ENCODE measurements around the gene FAM149B1.
"Not testable (repeated sequence)": the region's sequence is repeated elsewhere in the genome, so short reads cannot be mapped to it uniquely, and the experiment has no call there.

Gene FAM149B1

DNA sequence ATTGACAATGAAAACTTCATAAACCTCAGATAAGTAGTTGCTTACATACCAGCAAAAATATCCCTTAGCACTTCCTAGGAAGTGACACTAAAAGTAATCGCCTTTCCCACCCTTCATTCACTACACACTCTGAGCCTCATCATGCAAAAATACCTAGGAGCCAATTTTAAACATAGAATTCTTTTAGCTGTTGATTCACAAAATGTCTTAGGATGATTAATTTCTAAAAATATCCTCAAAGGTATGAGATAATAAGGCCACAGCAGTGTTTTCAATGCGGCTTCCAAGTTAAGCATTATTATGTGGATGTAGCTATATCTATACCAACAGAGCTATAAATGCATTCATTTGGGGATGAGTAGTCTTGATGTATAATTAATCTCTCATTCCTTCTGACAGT is 66.0 kb downstream of the FAM149B1 start:
- no peaks in the 10 kb centered on the region for H3K4me1 Mint-ChIP-seq (ENCODE audit: low read depth)
- H3K9me3 Mint-ChIP-seq, result no peaks in the 10 kb centered on the region
- H3K4me3 Mint-ChIP-seq, result no peak overlapping the region
- no peak overlapping the region for H3K27ac Mint-ChIP-seq
- H3K36me3 Mint-ChIP-seq (ENCODE audit: low read depth), result peaks cover 15% of the 10 kb centered on the region
- no peaks in the 10 kb centered on the region for H3K27me3 Mint-ChIP-seq (ENCODE audit: low read depth)

DNA sequence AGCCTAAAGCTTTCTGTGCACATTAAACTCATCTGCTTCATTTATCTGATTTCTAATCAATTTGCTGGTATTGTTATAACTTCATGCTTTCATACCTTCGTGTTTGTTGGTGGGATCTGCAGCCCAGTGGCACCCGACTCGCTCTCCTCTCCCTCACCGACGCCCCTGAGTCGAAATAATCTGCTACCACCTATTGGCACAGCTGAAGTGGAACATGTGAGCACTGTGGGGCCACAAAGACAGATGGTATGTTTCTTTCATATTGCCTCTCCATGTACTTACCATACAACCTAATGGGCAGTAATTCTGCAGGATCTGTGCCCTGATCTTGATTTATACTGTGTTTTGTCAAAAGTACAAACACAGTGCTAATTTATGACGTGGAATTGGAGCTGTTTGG is 66.8 kb downstream of the FAM149B1 start:
- Mint-ChIP-seq H3K4me1 (ENCODE audit: low read depth) (no peaks in the 10 kb centered on the region), H3K36me3 (ENCODE audit: low read depth) (peaks cover 13% of the 10 kb centered on the region), H3K27me3 (ENCODE audit: low read depth) (no peaks in the 10 kb centered on the region), H3K27ac (no peak overlapping the region), H3K4me3 (no peak overlapping the region), H3K9me3 (no peaks in the 10 kb centered on the region)

DNA sequence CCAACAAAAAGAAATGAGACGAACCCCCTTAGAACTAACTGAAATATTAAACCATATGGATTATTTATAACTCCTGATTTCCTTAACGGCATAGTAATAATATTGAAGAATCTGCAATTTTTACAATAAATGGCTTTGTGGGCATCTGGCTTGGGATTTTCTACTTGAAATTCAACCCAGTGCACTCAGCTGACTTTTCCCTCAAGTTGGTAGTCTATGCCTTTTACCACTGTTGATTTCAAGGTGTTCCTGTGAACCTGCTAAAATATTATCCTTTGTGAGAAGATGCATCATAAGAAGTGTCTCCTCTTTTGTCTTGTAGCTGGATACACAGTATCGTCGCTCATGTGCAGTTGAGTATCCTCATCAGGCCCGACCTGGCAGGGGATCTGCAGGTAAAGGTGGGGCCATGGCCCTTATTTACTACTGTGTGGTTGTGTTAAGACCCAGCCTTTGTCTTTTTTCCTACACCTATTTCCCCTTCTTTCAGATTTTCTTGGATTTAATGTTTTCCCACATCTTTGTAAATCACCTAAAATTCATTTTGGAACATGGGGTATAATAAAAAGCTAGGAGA is 71.2 kb downstream of the FAM149B1 start:
- Mint-ChIP-seq H3K4me1 (ENCODE audit: low read depth) (peaks cover 13% of the 10 kb centered on the region), H3K36me3 (ENCODE audit: low read depth) (peaks cover 33% of the 10 kb centered on the region), H3K27me3 (ENCODE audit: low read depth) (no peaks in the 10 kb centered on the region), H3K4me3 (no peak overlapping the region), H3K27ac (no peak overlapping the region), H3K9me3 (no peaks in the 10 kb centered on the region)

DNA sequence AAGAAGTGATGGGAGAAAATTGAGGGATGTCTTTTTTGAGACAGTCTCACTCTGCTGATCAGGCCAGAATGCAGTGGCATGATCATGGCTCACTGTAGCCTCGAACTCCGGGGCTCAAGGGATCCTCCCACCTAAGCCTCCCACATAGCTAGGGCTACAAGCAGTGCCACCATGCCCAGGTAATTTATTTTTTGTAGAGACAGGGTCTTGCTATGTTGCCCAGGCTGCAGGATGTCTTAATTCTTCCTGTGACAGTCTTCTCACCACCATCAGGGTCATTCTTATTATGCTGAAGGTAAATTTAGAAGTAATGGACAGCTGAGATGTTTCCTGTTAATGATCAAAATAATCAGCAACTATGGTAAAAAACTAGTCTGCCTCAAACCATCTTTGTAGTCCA is 72.0 kb downstream of the FAM149B1 start:
- Mint-ChIP-seq H3K4me3 (no peak overlapping the region), H3K4me1 (ENCODE audit: low read depth) (peaks cover 21% of the 10 kb centered on the region), H3K27ac (no peak overlapping the region), H3K9me3 (no peaks in the 10 kb centered on the region), H3K27me3 (ENCODE audit: low read depth) (no peaks in the 10 kb centered on the region), H3K36me3 (ENCODE audit: low read depth) (peaks cover 36% of the 10 kb centered on the region)

DNA sequence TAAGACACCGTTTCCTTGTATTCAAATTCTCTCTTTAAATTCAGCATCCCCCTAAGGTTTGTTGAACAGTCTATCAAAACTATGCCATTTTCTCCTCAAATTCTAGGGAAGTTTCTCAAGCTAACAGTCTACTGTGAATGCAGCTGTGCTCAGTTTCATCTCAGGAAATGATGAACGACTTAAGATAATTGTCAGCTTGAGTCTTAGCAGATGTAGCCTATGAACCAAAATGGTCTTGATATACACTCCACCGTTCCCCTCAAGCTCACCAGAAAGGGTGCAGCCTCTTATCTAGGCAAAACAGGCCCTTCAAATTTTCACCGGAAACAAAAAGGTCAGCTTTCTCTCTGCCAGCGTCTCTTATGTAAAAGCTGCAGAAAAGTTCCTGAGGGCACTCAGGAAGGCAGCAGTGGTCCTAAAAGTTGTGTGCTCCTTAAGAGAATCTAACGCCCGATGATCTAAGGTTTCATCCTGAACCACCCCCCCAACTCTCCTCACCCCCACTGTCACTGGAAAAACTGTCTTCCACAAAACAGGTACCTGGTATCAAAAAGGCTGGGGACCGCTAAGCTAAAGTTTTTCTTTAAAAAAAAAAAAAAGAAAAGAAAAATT is 77.1 kb downstream of the FAM149B1 start:
- no peaks in the 10 kb centered on the region for H3K27me3 Mint-ChIP-seq (ENCODE audit: low read depth)
- H3K27ac Mint-ChIP-seq, result peak overlapping the region; percentile 59
- peaks cover 45% of the 10 kb centered on the region for H3K4me1 Mint-ChIP-seq (ENCODE audit: low read depth)
- no peaks in the 10 kb centered on the region for H3K9me3 Mint-ChIP-seq
- peaks cover 54% of the 10 kb centered on the region for H3K36me3 Mint-ChIP-seq (ENCODE audit: low read depth)
- peak overlapping the region; percentile 97 for H3K4me3 Mint-ChIP-seq

DNA sequence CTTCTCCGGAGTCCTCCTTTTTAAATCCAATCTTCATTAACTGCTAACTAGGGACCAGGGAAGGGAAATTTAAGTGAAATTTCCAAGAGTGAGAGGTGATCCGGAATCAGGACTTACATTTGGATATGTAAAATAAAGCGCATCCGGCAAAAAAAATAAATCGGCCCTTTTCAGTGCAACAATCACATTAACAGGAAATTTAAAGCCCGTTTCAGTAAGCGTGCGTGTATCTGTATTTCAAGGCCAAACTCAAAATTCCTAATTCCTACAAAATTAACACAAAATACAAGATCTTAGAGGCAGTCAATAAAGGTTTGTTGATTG is 78.4 kb downstream of the FAM149B1 start:
- Mint-ChIP-seq H3K4me1 (ENCODE audit: low read depth) (peaks cover 46% of the 10 kb centered on the region), H3K9me3 (no peaks in the 10 kb centered on the region), H3K27me3 (ENCODE audit: low read depth) (no peaks in the 10 kb centered on the region), H3K36me3 (ENCODE audit: low read depth) (peaks cover 58% of the 10 kb centered on the region), H3K4me3 (peak overlapping the region; percentile 97), H3K27ac (peak overlapping the region; percentile 96)

DNA sequence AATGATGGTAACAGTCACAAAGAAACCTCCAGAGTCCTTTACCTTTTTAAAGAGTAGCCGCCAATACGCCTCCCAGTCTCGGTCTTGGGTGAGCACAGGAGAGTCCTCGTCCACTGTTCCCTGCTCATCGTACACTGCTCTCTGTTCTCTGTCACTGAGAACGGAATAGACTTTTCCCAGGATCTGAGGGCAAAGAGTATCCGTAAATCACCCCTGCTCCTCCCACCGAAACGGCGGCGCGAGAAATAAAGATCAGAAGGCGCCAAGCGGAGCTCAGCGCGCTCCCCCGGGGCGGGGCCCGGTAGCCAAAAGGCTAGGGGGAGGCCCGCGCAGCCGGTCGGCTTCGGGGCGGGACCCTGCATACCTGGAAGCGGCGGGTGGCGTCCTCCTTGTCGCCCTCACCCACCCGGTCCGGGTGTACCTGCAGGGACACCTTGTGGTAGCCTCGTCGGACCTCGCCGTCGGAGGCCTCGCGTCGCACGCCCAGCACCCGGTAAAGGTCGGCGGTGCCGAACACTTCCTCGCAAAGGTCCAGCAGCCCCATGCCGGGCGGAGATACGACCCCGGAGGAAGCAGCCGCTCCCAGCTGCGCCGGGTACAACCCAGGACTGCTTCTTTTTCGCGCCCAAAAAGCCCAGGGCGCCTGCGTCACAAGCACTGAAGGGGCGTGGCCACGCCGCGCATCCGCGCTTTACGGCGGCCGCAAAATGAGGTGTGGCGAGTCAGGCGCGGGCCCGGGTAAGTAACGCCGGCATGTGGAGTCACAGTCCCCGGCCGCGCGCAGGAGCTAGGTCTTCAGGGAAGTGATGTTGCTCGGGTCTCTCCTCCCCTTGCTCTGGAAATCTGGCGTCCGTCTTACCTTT is 79.0 kb downstream of the FAM149B1 start, which contains the start of gene DNAJC9:
DNAJC9 (minus strand) TSS at position 610 of the 863 bp plus-strand sequence; CDS start at position 544, 66 bp downstream.
- peaks cover 50% of the 10 kb centered on the region for H3K4me1 Mint-ChIP-seq (ENCODE audit: low read depth)
- no peaks in the 10 kb centered on the region for H3K27me3 Mint-ChIP-seq (ENCODE audit: low read depth)
- peaks cover 56% of the 10 kb centered on the region for H3K36me3 Mint-ChIP-seq (ENCODE audit: low read depth)
- H3K9me3 Mint-ChIP-seq, result no peaks in the 10 kb centered on the region
- peak within 1 kb of the TSS; percentile 97 for H3K4me3 Mint-ChIP-seq
- H3K27ac Mint-ChIP-seq, result peak within 1 kb of the TSS; percentile 96

DNA sequence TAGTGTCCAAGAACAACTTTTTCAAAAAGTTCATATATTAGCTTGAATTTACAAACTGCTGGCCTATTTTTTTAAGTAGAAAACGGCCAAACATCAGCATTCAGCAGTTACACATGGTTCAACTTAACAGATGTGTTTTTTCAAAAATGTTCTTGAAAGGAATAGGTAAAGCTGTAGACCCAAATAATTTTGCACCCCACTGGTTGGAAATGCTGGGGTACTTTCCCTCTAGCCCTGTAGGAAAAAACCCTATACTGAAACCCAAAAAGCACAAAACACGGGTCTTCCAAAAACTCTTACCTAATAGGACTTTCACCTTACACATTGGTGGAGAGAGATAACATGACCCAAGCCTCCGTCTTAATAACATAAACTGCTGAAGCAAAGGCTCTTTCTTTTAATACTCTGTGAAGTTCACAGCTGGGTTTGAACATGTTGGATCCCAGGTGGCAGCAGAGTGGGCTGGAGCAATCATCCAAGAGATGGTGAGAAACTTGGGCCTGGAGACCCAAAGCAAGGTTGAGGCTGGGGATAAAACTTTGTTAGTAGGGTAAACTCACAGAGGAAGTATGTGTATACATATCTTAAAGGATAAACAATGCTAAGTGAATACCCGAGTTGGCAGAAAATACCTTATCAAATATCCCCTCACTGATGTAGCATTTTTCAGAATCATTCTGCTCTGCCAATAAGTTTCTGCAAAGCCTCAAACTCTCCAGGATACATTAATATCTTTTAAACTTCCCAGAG is 79.8 kb downstream of the FAM149B1 start:
- peaks cover 52% of the 10 kb centered on the region for H3K36me3 Mint-ChIP-seq (ENCODE audit: low read depth)
- H3K4me3 Mint-ChIP-seq, result peak overlapping the region; percentile 97
- H3K4me1 Mint-ChIP-seq (ENCODE audit: low read depth), result peaks cover 50% of the 10 kb centered on the region
- H3K9me3 Mint-ChIP-seq, result no peaks in the 10 kb centered on the region
- H3K27me3 Mint-ChIP-seq (ENCODE audit: low read depth), result no peaks in the 10 kb centered on the region
- H3K27ac Mint-ChIP-seq, result peak overlapping the region; percentile 96

DNA sequence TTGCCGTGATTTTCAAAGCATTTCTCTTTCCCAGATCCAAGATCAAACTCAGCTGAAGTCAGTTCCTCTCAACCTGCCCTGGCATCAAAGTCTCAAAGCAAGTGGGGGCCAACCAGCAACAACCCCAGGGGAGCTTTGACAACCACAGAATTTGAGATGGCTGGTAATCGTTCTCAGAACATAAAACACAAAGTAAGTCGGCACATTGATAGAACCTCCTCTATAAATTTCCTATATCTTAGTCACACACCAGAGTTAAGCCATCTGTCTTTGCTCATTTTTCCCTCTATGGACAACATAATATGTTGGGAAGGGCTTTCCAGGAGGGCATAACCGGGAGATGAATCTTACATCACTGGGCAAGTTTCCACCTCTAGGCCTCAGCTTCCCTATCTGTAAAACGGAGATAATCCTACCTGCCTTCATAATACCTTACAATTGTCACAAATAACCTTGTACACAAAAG is 80.4 kb downstream of the FAM149B1 start:
- H3K27me3 Mint-ChIP-seq (ENCODE audit: low read depth), result no peaks in the 10 kb centered on the region
- peak overlapping the region; percentile 97 for H3K4me3 Mint-ChIP-seq
- H3K27ac Mint-ChIP-seq, result peak overlapping the region; percentile 96
- H3K4me1 Mint-ChIP-seq (ENCODE audit: low read depth), result peaks cover 52% of the 10 kb centered on the region
- no peaks in the 10 kb centered on the region for H3K9me3 Mint-ChIP-seq
- peaks cover 48% of the 10 kb centered on the region for H3K36me3 Mint-ChIP-seq (ENCODE audit: low read depth)

DNA sequence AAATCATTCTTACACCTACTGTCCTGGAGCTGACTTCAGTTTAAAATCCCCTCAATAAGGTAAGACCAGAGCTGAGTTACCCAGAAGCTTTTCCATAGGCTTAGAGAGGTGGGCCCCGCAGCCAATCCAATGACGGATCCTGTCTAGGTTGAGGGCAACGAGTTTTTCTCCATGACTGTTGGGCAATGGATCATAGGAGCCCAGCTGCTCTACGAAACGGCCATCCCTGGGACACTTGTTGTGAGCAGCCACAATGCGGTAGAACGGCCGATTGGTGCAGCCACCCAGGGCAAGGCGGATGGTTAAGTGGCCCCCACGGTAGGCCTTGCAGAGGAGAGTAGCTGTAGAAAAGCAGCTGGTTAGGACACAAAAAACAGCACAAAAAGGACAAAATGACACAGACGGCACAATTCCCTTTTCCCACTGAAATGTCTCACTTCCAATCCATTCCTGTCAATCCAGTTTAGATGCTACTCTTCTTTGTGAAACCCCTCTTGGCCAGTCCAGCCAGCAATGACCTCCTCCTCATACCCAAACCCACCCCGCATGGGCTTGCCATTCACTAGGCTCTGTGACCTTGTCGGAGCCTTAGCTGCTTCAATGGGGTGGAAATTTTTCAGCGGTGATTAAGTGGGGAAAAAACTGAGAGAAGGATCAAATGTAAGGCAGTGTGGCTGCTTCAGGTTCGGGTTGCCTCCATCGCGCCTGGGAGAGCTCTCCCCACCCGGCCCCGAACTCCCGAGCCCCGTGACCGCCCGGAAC is 83.9 kb downstream of the FAM149B1 start:
- Mint-ChIP-seq H3K4me3 (peak overlapping the region; percentile 97), H3K36me3 (ENCODE audit: low read depth) (peaks cover 24% of the 10 kb centered on the region), H3K4me1 (ENCODE audit: low read depth) (peaks cover 25% of the 10 kb centered on the region)

DNA sequence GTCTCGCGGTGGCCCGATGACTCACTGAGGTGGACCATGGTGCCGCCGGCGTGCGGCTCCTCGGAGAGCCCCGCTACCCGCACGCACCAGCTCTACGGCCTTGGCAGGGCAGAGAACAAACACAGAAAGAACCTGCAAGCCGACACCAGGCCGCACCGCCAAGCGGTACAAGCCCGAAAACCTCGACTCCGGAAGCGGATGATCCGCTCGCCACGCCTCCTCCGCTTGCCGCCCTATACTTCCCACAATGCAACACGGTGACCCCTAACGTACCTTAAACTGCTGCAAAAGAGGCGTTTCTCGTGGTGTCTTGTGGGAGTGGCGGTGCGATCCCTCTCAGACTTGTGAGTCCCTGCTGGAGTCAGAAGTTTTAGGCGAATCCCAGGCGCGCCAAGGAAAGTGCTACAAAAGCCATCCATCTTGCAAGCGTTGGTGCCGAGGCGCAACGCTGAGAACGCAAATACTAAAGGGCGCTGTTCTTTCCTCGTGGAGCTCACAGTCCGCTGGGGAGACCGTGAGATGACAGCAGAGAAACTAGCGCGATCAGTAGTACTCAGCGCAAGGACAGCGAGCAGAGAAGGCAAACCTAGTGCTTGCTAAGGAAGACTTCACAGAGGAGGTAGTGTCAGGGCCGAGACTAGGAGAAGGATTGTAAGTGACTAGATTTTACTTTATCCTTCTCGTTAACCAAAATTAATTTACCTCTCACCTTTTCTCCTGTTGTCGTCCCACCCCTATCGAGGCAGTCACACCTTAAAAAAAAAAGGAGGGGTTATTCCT is 84.7 kb downstream of the FAM149B1 start, which contains the start of gene MRPS16:
MRPS16 (minus strand) TSS at position 200 of the 780 bp plus-strand sequence; CDS start at position 38, 162 bp downstream.
- Mint-ChIP-seq H3K9me3 (no peaks in the 10 kb centered on the region), H3K36me3 (ENCODE audit: low read depth) (peaks cover 24% of the 10 kb centered on the region), H3K27me3 (ENCODE audit: low read depth) (no peaks in the 10 kb centered on the region), H3K4me1 (ENCODE audit: low read depth) (peaks cover 21% of the 10 kb centered on the region), H3K27ac (peak within 1 kb of the TSS; percentile 96), H3K4me3 (peak within 1 kb of the TSS; percentile 97)

More for the DNA sequence above, 83.9 kb downstream of the FAM149B1 start:
- Mint-ChIP-seq H3K27ac (peak overlapping the region; percentile 96), H3K9me3 (no peaks in the 10 kb centered on the region), H3K27me3 (ENCODE audit: low read depth) (no peaks in the 10 kb centered on the region)

DNA sequence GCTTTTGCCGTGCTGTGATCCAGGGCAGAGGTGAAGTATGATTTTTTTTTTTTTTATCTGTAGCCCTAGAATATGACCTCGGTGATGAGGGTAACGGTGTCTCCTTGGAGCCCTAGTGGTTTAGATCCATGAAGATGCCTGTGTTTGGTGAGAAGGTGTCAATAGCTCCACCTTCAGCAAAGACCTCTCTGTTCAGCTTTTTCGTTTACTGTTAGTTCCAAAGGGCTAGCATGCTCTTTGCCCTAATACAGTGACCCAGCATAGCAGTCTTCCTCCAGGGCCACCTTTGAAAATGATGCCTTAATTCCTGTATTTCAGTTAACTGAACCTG is 85.3 kb downstream of the FAM149B1 start:
- peak overlapping the region; percentile 96 for H3K27ac Mint-ChIP-seq

DNA sequence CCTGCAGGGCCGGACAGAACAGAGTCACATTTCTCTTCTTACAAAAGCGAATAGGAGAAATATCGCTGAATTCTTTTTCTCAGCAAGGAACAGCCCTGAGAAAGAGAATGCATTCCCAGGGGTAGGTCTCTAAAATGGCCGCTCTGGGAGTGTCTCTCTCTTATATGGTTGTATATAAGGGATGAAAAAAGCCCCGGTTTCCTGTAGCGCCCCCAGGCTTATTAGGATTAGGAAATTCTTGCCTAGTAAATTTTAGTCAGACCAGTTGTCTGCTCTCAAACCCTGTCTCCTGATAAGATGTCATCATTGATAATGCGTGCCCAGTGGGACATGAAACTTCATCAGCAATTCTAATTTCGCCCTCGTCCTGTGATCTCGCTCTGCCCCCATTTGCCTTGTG is 90.7 kb downstream of the FAM149B1 start:
- H3K36me3 Mint-ChIP-seq (ENCODE audit: low read depth); H3K4me3 Mint-ChIP-seq; H3K9me3 Mint-ChIP-seq; H3K27me3 Mint-ChIP-seq (ENCODE audit: low read depth); H3K4me1 Mint-ChIP-seq (ENCODE audit: low read depth); H3K27ac Mint-ChIP-seq: not testable (repeated sequence)

More for the DNA sequence above, 85.3 kb downstream of the FAM149B1 start:
- Mint-ChIP-seq H3K4me1 (ENCODE audit: low read depth) (peaks cover 15% of the 10 kb centered on the region), H3K4me3 (peak overlapping the region; percentile 97), H3K27me3 (ENCODE audit: low read depth) (no peaks in the 10 kb centered on the region), H3K36me3 (ENCODE audit: low read depth) (peaks cover 22% of the 10 kb centered on the region), H3K9me3 (peaks cover under 1% of the 10 kb centered on the region)

Data from T-helper 1 cell treated with Interleukin-12 subunit alpha and Interleukin-12 subunit beta and Interleukin-4 antibody, amounts not matched to agents 30 μg/mL and 1 μg/mL, for 36 hours (primary cell).